Gastrocnemius medialis (tissue), 4 donors: ENCODE results near the gene EGFL7.

Experiments
- POLR2A ChIP-seq, 2 donors: fragments of 450-650 bp; IDR thresholded peaks; one replicate each; pipeline ENCODE4 v1.6.1; 2017; ENCODE audit warnings: antibody characterized with exemption in 2 of 2, mild to moderate bottlenecking in 2 of 2, moderate library complexity in 2 of 2
- TF ChIP-seq, protein P1 (sequence below), 5 experiments: fragments of 450-650 bp in 3 of 5; fragments of 200-600 bp in 2 of 5; sonication (generic) in 2 of 5; IDR thresholded peaks in 4 of 5; conservative IDR thresholded peaks in 1 of 5; 1 replicate in 4 of 5; 2 replicates in 1 of 5; pipeline ENCODE4 v1.5.1; 2016 to 2019; ENCODE audit warnings: antibody characterized with exemption in 5 of 5, mild to moderate bottlenecking in 3 of 5, moderate library complexity in 3 of 5

DNA sequence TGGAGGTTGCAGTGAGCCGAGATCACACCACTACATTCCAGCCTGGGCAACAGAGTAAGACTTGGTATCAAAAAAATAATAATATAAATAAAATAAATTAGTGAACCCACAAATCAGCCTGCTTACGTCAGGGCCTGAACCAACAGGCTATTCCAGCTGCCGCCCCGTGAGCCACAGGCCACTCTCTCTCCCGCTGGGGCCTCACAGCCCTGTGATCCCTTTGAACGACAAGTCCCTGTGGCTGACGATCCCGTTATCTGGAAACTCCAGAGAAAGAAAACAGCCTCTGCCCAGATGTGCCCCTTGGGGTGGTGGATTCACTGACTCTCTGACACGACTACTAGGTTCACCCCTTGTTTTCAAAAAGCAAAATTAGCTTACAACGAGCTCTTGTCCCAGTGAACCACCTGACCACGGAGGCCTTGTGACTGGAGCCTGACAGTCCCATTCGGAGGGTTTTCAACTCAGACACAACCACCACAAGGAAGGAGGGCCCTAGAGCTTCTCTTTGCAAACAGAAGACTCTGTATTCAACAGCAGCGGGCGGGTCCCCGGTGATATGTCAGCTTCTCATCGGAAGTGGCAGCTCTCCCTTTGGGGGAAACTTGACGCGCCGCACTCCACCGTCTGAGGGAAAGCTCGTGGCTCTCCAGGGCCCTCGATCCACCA lies 45.3 kb downstream of the EGFL7 start:
- TF ChIP-seq, protein P1, sequence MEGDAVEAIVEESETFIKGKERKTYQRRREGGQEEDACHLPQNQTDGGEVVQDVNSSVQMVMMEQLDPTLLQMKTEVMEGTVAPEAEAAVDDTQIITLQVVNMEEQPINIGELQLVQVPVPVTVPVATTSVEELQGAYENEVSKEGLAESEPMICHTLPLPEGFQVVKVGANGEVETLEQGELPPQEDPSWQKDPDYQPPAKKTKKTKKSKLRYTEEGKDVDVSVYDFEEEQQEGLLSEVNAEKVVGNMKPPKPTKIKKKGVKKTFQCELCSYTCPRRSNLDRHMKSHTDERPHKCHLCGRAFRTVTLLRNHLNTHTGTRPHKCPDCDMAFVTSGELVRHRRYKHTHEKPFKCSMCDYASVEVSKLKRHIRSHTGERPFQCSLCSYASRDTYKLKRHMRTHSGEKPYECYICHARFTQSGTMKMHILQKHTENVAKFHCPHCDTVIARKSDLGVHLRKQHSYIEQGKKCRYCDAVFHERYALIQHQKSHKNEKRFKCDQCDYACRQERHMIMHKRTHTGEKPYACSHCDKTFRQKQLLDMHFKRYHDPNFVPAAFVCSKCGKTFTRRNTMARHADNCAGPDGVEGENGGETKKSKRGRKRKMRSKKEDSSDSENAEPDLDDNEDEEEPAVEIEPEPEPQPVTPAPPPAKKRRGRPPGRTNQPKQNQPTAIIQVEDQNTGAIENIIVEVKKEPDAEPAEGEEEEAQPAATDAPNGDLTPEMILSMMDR (IDR thresholded peaks at IDR 0.05 in 4 of 5, conservative IDR thresholded peaks at IDR 0.05 in 1 of 5): no peak
- no peak for TF ChIP-seq POLR2A (IDR thresholded peaks at IDR 0.05)
